Activated CD4-positive, alpha-beta T cell treated with anti-CD3 and anti-CD28 coated beads, Interleukin-2, amount 50 U/mL, for 16 hours (primary cell): ENCODE data around the gene PPA1.
"Not testable (repeated sequence)": the region's sequence is repeated elsewhere in the genome, so short reads cannot be mapped to it uniquely, and the experiment has no call there.

Experiments
- DNase-seq: peaks from one replicate; pipeline ENCODE4 v3.0.0-alpha.2; 2020

The PPA1 gene

DNA sequence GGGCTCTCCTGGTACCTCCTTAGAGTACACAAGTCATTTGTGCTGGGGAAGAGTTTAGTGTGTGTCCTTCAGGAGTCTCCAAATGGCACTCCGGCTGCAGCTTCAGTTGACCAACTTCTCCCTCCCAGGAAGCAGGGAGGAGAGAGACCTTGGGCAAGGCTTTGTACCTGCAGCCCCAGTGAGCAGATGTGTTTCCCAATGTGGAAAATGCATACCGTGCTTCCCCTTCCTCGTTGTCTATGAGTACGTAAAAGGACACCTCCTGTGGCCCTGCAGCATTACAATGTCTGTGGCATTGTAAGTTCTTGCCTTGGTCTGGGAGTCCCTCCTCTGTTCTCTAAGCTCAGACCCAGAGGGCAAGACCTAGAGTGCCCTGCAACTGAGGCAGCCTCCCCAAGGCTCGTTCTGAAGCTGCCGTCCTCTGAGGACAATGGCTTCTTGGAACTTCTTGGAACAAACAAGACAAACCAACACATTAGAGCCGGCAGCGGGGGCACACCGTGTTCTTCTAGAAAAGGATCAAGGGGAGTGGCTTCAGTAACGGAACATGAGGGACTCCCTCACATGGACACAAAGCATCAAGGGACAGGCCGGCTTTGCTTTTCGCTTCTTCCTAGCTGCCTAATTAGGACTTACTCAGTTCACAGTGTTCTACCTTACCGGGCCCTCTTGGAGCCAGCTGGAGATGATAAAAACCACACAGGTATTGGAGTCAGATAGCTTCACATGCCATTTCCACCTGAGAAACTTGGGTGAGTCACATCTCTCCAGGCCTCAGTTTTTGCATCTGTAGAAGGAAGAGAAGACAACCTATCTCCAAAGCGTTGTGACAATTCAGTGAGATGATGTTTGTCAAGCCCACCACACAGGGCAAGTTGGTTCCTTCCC, 20.9 kb upstream of the PPA1 start:
- no peak for DNase-seq

DNA sequence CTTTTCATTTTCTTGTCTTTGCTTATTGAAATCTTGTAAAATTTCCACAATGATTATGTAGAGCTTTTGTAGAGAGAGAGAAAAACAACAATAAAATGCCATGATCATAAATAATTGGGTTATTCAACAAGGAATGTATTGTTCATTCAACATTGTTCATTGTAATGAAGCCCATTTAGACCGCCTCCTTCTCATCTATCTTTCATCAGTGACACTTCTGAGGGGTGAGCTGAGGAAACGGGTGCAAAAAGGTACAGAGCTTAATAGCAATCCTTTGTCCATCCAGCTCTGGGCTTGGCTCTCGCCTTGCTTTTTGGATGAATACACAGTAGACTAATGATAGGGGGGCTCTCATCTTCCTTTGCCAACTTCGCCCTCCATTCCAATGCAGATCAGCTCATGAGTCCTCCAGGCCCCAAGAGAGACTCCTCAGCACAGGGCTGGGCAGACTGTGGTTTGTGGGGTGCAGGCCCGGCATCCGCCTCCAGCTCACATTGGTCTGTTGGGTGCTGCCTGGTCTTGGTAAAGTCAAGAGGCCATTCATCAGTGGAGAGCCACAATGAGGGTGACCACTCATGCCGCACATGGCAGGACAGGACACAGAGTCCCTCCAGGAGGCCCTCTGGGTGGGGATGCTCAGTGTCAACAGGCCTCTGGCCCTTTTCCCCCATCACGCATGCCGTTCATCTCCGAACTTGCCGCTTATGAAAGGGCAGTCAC, 17.9 kb upstream of the PPA1 start:
- DNase-seq, result no peak

DNA sequence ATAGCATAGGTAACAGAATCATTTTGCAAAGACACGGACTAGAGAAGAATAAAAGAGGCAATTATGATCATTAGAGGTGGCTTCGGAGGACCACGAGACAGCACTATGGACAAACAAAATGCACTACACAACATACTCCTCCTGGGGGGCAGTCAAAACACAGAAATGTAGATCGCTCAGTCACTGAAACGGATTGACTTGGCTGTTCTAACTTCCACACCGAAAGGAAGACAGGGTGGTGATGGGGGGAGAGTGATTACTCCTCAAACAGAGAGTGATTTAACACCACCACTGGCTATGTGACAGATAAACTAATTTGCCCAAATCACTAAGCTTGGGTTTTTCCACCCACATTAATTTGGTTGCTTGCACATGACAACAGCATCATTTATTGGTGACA, 14.1 kb upstream of the PPA1 start:
- no peak for DNase-seq

DNA sequence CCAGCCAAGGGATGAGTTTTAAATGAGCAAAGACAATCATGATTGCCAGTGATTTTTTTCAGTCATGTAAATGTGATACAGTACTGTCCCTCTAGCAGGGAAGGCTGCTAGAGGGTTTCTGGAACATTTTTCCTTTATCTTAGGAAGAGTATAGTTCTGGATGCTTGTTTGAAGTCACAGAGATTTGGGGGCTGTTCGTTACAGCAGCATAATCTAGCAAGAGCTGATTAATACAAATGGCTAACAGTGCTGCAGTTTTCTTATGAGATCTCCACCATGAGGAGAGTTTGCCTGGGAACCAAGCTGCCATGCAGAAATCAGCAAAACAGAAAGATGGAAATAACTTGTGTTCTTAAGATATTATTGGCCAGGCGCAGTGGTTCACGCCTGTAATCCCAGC, 7.9 kb upstream of the PPA1 start:
- no peak for DNase-seq

DNA sequence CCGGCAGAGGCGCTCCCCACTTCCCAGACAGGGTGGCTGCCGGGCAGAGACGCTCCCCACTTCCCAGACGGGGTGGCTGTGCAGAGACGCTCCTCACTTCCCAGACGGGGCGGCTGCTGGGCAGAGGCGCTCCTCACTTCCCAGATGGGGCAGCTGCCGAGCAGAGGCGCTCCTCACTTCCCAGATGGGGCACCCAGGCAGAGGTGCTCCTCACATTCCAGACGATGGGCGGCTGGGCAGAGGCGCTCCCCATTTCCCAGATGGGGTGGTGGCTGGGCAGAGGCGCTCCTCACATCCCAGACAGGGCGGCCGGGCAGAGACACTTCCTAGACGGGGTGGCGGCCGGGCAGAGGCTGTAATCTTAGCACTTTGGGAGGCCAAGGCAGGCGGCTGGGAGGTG, 6.8 kb upstream of the PPA1 start:
- DNase-seq, result not testable (repeated sequence)

DNA sequence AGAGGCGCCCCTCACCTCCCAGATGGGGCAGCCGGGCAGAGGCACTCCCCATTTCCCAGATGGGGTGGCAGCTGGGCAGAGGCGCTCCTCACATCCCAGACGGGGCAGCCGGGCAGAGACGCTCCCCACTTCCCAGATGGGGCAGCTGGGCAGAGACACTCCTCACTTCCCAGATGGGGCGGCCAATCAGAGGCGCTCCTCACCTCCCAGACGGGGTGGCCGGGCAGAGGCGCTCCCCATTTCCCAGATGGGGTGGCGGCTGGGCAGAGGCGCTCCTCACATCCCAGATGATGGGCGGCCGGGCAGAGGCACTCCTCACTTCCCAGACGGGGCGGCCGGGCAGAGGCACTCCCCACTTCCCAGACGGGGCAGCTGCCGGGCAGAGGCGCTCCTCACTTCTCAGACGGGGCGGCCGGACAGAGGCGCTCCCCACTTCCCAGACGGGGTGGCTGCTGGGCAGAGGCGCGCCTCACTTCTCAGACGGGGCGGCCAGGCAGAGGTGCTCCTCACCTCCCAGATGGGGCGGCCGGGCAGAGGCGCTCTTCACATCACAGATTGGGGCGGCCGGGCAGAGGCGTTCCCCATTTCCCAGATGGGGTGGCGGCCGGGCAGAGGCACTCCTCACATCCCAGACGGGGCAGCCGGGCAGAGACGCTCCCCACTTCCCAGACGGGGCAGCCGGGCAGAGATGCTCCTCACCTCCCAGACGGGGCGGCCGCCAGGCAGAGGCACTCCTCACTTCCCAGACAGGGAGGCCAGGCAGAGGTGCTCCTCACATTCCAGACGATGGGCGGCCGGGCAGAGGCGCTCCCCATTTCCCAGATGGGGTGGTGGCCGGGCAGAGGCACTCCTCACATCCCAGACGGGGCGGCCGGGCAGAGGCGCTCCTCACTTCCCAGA, 6.1 kb upstream of the PPA1 start:
- DNase-seq, result not testable (repeated sequence)

DNA sequence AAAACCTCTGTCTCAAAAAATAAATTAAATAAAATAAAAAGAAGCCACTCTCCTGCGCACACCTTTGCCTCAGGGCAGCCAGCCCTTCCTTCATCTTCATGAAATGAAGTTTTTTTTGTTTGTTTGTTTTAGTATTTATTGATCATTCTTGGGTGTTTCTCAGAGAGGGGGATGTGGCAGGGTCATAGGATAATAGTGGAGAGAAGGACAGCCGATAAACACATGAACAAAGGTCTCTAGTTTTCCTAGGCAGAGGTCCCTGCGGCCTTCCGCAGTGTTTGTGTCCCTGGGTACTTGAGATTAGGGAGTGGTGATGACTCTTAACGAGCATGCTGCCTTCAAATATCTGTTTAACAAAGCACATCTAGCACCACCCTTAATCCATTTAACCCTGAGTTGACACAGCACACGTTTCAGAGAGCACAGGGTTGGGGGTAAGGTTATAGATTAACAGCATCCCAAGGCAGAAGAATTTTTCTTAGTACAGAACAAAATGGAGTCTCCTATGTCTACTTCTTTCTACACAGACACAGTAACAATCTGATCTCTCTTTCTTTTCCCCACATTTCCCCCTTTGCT, 4.8 kb upstream of the PPA1 start:
- DNase-seq, result not testable (repeated sequence)

DNA sequence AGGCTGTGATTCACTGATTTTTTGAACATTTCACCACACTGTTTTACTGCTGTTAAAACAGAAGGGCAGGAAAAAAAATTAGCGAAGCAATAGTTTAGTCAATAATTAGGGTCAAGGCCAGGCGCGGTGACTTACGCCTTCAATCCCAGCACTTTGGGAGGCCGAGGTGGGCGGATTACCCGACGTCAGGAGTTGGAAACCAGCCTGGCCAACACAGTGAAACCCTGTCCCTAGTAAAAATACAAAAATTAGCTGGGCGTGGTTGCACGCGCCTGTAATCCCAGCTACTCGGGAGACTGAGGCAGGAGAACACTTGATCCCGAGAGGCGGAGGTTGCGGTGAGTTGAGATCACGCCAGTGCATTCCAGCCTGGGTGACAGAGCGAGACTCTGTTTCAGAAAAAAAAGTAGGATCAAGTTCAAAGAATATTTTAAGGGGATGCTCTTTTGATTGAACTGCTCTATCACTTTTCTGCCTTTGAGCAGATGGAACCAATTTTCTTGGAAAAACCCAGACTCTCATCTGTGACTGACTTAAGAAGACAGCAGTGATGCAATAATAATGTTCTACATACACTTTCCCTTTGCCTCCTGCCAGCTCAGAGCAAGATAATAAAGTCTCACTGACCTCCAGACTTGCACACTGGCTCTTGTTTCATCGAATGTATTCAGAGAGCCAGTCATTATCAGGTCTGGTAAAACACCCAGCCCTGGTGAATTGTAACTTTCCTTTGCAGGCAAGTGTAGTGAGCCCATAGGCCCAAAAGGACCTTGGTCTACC, 1.6 kb upstream of the PPA1 start:
- peak; percentile 14 for DNase-seq

DNA sequence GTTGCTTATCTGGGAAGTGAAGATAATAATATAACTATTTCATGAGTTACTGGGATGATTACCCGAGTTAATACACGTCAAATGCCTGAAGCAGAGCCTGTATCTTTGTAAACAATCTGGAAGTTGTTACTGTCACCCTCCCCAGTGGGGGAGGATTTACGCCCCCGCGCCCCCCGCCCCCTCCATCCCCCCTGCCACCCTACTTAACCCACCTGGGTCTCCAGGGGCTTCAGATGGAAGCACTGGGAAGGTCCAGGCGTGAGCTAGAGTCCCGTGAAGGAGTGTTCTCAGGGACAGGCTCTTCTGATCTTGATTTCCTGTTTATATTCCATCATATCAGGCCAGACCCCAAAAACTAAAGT, 691 bp upstream of the PPA1 start:
- DNase-seq, result no peak

DNA sequence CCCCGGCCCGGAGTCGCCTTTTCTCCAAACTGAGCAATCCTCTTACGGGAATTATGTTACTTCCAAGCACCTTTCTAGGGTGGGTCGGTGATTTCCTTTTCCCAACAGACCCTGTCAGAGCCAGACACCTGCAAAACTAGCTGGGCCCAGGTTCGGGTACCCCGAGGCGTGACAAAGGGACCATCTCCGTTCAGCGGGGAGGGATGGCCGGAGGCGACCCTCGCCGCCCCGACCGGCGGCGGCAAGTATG, 445 bp downstream of the PPA1 start:
- no peak for DNase-seq

DNA sequence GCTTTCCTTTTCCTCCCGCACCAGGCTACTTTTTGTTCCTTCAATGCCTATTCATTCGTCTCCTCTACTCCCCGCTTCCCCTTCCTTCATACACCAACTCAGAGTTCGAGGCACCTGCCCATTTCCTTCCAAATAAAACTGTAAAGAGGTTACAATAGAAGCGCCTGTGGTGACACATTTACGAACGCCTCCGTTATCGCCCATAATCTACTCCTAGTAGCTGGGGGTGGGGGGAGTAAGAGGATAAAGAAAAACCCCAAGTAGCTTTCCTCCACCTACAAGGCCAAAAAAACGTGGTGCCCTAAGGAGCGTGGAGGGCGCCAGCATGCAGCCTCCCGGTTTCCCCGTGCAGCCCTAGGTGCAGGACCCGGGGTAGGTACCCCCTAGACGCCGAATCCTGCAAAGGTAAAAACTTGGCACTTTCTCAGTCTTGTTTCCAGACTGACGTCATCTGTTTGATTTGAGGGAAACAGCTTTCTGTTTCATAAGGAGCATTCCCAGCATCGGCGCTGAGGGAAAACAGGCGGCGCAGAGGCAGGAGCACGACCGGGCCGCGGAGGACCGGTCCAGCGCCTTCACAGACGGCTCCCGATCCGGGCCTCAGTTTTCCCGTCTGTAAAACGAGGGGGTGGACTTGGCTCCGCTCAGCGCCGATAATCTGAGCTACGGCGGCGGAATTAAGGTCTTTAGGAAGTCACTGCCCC, 922 bp downstream of the PPA1 start:
- DNase-seq, result peak; percentile 69

DNA sequence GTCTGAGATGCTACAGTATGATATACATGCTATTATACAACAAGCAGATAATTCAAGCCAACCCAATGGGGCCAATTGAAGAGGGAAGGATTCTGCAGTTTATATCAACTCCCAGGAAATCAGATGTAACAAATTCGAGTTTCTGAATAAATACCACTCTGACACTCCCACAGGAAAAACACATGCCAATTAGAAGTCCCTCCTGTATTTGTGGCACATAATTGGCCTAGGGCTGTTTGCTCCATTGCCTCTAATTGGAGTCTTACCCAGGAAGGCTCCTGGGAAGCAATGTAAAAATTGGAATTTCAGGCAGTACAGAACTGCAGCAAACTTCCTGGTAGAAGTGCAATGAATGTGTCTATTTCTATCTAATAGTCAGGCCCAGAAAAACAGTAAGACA, 4.7 kb downstream of the PPA1 start:
- DNase-seq, result no peak

DNA sequence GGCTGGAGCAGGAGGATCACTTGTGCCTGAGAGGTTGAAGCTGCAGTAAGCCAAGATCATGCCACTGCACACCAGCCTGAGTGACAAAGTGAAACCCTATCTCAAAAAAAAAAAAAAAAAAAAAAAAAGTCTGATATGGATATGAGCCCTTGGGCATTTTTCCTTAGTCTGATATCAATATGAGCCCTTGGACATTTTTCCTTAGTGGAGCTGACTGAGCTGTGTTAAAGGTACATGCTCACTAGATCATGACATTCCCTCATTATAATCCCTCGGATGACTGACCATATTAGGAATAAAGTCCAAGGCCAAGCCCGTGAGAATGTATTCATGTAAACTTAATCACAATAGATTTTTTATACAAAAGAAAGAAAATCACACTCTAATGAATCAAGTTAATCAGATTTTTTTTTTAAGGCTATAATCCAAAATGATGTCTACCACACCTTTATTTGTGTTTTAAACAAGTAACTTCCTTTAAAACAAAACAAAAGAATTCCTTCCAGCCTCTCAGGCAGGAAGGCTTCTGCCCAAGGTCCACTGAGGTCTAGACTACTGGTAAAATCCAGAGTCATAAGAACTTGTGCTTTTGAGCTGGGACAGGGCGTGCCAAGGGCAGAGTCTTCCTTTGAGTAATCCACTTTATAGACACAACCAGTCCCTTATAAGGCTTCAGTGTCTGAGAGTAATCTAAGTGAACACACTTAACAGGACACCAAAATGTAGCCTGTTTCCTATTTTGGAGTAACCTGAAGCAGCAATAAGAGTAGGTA, 5.5 kb downstream of the PPA1 start:
- peak; percentile 31 for DNase-seq

DNA sequence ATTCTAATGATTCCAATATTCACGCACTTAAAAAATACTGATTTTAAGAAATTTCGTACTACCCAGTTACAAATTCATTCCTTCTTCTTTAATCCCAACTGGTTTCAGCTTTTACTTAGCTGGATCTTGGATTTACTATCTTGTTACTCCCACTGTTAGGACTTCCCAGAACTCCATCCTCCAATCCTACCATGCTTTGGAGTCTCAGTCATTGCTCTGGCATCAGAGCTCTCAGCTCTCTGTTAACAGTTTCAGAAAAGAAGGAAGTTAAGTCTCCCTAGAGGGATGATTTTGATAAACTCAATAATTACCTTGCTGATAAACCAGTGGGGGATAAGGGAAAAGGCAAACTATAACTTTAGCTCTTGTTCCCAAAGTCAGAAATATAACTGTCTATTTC, 9.5 kb downstream of the PPA1 start:
- DNase-seq, result no peak

DNA sequence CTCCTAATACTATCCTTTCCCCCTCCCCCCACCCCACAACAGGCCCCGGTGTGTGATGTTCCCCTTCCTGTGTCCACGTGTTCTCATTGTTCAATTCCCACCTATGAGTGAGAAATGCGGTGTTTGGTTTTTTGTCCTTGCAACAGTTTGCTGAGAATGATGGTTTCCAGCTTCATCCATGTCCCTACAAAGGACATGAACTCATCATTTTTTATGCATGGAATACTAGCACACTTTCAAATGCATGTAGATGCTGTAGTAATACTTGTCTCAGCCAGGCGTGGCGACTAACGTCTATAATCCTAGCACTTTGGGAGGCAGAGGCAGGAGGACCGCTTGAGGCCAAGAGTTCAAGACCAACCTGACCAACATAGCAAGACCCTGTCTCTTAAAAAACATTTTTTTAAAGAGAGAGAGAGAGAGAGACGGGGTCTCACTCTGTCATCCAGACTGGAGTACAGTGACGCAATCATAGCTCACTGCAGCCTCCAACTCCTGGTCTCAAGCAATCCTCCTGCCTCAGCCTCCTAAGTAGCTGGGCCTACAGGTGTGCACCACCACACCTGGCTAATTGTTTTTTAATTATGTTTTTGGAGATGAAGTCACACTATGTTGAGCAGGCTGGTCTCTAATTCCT, 10.3 kb downstream of the PPA1 start:
- DNase-seq, result not testable (repeated sequence)

DNA sequence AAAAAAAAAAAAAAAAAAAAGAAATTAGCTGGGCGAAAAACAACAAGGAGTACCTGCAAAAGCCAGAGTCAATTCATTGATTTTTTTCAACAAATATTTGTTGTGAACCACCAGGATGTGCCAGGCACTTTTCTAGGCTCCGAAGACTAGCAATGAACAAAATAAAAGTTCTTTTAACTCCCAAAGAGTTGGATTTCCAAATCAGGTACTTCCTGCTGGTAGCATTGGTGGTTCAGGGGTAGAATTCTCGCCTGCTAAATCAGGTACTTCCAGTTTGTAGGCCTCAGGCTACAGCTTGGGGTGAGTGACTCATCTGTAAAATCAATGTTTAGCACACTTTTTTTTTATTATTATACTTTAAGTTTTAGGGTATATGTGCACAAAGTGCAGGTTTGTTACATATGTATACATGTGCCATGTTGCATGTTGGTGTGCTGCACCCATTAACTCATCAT, 10.9 kb downstream of the PPA1 start:
- peak; percentile 41 for DNase-seq

DNA sequence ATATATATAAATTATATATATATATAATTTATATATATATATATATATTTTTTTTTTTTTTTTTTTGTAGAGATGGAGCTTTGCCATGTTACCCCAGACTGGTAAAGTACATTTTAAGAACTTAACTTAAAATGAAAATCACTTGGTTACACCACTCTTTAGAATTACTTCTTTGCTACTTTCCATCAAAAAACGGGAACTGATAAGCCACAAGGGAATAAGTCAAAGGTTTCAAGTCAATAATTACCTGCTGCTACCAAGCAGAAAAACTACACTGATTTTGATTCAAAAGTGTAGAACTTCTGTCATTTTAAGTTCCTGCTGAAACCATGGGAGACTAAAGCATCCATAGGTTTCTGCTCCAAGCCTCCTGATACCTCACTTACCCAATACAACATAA, 12.2 kb downstream of the PPA1 start:
- DNase-seq, result no peak

DNA sequence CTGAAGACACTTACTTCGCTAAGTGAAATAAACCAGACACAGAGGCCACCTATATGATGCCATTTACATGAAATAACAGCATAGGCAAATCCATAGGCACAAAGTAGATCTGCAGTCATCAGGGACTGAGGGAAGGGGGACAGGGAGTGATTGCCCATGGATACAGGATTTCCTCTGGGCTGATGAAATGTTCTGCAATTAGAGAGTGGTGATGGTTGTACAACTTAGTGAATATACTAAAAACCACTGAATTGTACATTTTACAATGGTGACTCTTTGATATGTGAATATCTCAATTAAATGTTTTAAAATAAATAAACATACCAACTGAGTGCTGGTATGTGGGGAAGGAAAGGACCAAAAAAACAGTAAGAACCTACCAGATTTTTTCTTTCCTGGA, 20.4 kb downstream of the PPA1 start:
- no peak for DNase-seq

DNA sequence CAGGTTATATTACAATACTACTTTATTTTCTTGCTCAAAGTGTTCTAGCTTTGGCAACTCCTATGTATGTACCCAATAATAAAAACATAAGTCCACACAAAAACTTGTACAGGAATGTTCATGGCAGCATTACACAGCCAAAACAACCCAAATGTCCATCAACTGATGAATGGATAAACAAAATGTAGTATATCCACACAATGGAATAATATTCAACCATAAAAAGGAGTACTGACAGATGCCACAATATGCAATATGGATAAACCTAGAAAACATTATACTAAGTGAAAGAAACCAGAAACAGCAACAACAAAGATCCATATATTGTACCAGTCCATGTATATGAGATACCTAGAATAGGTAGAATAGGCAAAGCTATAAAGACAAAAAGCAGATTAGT, 21.0 kb downstream of the PPA1 start:
- DNase-seq, result no peak

DNA sequence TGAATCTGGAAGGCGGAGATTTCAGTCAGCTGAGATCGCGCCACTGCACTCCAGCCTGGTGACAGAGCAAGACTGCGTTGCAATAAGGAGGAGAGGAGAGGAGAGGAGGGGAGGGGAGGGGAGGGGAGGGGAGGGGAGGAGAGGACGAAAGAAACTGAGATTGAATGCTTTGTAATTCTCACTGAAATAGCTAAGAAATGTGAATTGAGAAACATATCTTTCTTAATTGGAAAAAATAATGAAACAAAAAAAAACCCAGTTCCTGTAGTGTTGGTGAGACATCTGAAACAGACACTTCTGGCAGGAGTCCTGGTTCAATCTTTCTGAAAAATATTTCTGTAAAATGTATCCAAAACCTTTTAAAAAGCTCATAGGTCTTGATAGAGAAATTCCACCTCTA, 26.5 kb downstream of the PPA1 start:
- no peak for DNase-seq
